Muscle layer of duodenum (tissue), 2 donors: ENCODE measurements around the gene PRLH.

Source experiments
- H3K27ac ChIP-seq: one replicate; pipeline ENCODE4 v1.7.0; 2013; ENCODE audit warnings: mild to moderate bottlenecking, low read length
- H3K27me3 ChIP-seq: one replicate; pipeline ENCODE4 v1.7.0; 2013; ENCODE audit warnings: low read depth, mild to moderate bottlenecking, control low read depth, low read length
- H3K36me3 ChIP-seq, 2 donors: one replicate each; pipeline ENCODE4 v1.7.0; 2013; ENCODE audit warnings: low read length in 2 of 2, control low read depth in 1 of 2, mild to moderate bottlenecking in 1 of 2; ENCODE audit not compliant: insufficient read depth in 2 of 2, control insufficient read depth in 1 of 2
- H3K4me1 ChIP-seq, 2 donors: one replicate each; pipeline ENCODE4 v1.7.0; 2013; ENCODE audit warnings: low read length in 2 of 2, mild to moderate bottlenecking in 2 of 2, control low read depth in 1 of 2, moderate library complexity in 1 of 2; ENCODE audit not compliant: insufficient read depth in 2 of 2, control insufficient read depth in 1 of 2
- H3K4me3 ChIP-seq, 2 donors: one replicate each; pipeline ENCODE4 v1.7.0; 2013; ENCODE audit warnings: low read length in 2 of 2, low read depth in 1 of 2, mild to moderate bottlenecking in 1 of 2
- H3K9me3 ChIP-seq, 2 donors: one replicate each; pipeline ENCODE4 v1.7.0; 2013; ENCODE audit warnings: low read length in 2 of 2, control low read depth in 1 of 2, mild to moderate bottlenecking in 1 of 2; ENCODE audit not compliant: control insufficient read depth in 1 of 2
- donor health status: healthy.

PRLH gene

GRCh38 chr2:237569041-237569440 lies 2.7 kb downstream of the PRLH start:
- no peak overlapping the region for H3K4me3 ChIP-seq
- H3K9me3 ChIP-seq, result no peaks in the 10 kb centered on the region
- no peaks in the 10 kb centered on the region for H3K27me3 ChIP-seq
- H3K36me3 ChIP-seq, result no peaks in the 10 kb centered on the region
- H3K4me1 ChIP-seq, result peaks cover 6 to 11% of the 10 kb centered on the region in 2 donors
- H3K27ac ChIP-seq, result no peak overlapping the region

DNA sequence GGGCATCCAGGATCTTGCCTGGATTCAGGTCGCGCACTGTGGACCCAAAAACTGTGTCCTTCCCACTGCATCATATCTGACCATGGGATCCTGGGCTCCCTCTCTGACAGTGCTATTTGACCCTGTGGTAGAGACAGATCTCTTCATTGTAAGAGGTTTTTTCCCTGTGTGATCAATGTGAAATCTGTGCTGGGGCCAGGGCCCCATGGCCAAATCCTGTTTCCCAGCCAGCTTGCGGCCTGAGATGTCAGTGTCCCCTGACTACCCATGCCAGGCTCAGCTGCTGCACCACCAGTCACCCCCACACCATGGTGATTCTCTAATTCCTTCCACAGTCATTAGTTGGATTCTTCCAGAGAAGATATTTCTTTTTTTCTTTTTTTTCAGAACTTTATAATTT lies 3.5 kb downstream of the PRLH start:
- H3K9me3 ChIP-seq, result no peaks in the 10 kb centered on the region
- H3K27me3 ChIP-seq, result no peaks in the 10 kb centered on the region
- H3K36me3 ChIP-seq, result no peaks in the 10 kb centered on the region
- no peak overlapping the region for H3K27ac ChIP-seq
- no peak overlapping the region for H3K4me3 ChIP-seq
- peaks cover 6 to 13% of the 10 kb centered on the region in 2 donors for H3K4me1 ChIP-seq

- H3K4me1 ChIP-seq, result peaks cover 6 to 13% of the 10 kb centered on the region in 2 donors
- H3K27me3 ChIP-seq, result no peaks in the 10 kb centered on the region
- H3K9me3 ChIP-seq, result no peaks in the 10 kb centered on the region
- H3K27ac ChIP-seq, result no peak overlapping the region
- H3K36me3 ChIP-seq, result no peaks in the 10 kb centered on the region
- no peak overlapping the region for H3K4me3 ChIP-seq
Measured at GRCh38 chr2:237570776-237571335, 4.5 kb downstream of the PRLH start.

DNA sequence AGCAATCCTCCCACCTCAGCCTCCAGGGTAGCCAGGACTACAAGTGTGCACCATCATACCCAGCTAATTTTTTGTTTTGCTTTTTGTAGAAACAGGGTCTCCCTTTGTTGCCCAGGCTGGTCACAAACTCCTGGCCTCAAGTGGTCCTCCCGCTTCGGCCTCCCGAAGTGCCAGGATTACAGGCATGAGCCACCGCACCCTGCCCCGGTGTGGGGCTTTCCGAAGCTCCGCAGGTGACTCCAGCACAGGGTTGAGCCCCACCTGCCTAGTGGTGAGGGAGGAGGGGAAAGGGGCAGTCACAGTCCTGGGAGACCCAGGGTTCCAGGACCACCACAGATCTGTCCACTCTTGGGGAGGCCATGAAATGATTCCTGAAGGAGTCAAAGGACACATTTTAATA lies 5.2 kb downstream of the PRLH start:
- no peak overlapping the region for H3K27ac ChIP-seq
- H3K36me3 ChIP-seq, result no peaks in the 10 kb centered on the region
- peaks cover 6 to 13% of the 10 kb centered on the region in 2 donors for H3K4me1 ChIP-seq
- H3K4me3 ChIP-seq, result no peak overlapping the region
- no peaks in the 10 kb centered on the region for H3K9me3 ChIP-seq
- H3K27me3 ChIP-seq, result no peaks in the 10 kb centered on the region

DNA sequence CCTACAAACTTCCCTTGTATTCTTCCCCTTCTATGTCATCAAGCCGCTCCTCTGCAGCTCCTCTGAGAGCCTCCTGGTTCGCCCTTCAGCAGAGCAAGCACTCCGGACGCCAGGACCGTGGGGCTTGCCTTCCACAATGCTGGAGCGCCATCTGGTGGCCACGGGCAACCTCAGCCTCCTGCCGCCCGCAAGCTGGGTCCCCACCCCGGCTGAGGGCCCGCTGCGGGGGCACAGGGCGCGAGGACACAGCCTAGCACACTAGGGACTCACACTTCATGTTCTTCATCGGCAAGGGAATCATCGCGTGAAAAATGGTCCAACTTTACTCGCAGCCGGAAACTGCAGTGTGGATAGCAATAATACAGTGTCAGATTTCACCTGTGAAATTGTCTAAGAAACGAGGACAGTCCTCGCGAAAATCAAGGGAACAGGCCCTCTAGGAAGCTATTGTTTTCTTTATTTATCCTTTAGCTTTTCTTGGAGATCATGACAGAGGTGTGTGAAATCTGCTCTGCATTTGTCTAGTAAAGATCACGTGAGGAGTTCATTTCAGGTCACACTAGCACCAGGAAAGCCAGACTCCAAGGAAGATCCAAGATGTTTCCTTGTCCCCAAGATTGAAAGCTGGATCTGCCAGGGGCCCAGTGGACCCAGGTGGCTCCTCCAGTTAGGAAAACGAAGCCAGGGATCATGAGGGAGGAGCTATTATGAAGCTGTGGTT lies 5.8 kb downstream of the PRLH start:
- Histone ChIP-seq H3K9me3 (no peaks in the 10 kb centered on the region), H3K27ac (no peak overlapping the region), H3K4me1 (peaks cover 6 to 13% of the 10 kb centered on the region in 2 donors), H3K36me3 (no peaks in the 10 kb centered on the region), H3K4me3 (peak overlapping the region in 1 of 2 donors; percentile 6), H3K27me3 (no peaks in the 10 kb centered on the region)

DNA sequence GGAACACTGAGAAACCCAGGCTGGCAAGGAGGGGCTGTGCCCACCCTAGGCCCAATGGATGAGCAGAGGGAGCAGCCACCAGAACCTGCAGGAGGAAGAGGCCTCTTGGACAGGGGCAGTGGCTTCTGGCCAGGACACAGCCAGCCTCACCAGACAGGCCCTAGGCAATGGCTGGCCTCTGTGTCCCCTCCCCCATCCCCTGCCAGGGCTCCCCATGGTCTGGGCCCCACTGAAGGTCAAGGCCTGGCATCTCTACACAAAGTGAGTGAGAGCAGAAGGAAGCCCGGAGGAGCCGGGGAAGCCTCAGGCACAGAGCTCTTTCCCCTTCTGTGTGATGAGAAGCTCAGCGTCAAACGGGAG lies 6.3 kb downstream of the PRLH start:
- no peak overlapping the region for H3K4me3 ChIP-seq
- peaks cover 6 to 13% of the 10 kb centered on the region in 2 donors for H3K4me1 ChIP-seq
- H3K36me3 ChIP-seq, result no peaks in the 10 kb centered on the region
- no peaks in the 10 kb centered on the region for H3K9me3 ChIP-seq
- H3K27me3 ChIP-seq, result no peaks in the 10 kb centered on the region
- no peak overlapping the region for H3K27ac ChIP-seq

GRCh38 chr2:237573721-237574415 lies 7.5 kb downstream of the PRLH start:
- Histone ChIP-seq H3K36me3 (no peaks in the 10 kb centered on the region), H3K4me3 (no peak overlapping the region), H3K27me3 (no peaks in the 10 kb centered on the region), H3K9me3 (no peaks in the 10 kb centered on the region), H3K27ac (no peak overlapping the region), H3K4me1 (peaks cover 6 to 13% of the 10 kb centered on the region in 2 donors)

DNA sequence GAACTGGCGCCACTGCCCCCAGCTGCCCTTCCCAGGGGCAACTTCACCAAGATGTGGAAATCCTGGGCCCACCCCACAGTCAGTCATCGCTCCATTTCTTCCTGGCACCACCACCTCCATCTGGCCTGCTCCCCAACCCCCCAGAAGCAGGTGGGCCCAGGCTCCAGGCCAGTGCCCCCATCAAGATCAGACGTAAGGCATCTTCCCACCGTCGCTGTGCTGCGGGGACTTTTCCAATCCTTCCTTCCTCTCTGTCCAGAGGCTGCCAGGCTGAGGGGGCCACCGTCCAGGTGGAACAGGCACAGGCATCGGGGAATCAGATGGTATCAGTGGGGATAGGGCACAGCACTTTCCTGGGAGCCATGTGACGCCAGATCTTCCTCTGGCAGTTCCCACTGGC lies 8.1 kb downstream of the PRLH start:
- H3K4me1 ChIP-seq, result peaks cover 6 to 13% of the 10 kb centered on the region in 2 donors
- no peak overlapping the region for H3K27ac ChIP-seq
- no peaks in the 10 kb centered on the region for H3K36me3 ChIP-seq
- H3K27me3 ChIP-seq, result no peaks in the 10 kb centered on the region
- no peaks in the 10 kb centered on the region for H3K9me3 ChIP-seq
- no peak overlapping the region for H3K4me3 ChIP-seq

DNA sequence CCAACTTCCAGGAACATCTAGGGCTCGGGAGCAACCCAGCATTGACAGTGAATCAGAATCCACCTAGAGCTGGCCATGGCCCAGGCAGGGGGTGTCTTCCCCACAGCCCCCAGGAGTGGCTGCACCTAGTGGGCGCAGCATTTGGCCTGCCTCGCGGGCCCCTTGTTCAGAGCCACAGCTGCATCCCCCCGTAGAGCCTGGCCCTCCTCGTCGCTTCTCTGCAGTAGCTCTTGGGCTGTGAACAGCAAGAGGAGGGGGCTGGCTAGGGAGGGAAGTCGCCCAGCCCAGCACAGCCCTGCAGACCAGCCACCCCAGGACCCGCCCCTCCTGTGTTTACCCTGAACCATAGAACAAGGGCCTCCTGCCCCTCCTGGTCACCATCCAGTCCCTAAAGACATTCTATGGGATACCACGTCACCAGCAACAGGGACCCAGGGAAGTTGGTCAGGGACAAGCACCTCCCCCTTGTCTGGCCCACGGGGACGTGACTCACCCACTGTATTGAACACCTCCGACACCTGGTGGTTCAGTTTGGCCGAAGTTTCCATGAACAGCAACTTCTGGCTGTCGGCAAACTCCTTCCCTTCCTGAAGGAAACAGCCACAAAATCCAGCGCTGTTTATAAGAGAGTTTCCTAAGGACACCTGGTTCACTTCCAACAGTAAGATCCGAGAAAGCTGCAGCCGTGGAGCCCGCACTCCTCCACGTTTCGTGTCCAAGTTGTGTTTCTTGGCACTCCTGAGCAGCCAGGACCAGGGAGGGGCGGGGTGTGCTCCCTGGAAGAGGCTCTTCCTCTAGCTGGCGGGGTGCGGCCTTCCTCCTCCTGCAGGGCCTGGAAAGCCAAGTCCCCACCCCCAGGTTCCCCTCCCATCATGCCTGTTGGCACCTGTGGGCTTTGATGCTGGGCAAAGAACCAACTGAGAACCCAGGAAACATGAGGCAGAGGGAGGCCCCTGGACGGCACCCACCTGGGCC lies 8.8 kb downstream of the PRLH start:
- no peak overlapping the region for H3K27ac ChIP-seq
- H3K9me3 ChIP-seq, result no peaks in the 10 kb centered on the region
- no peaks in the 10 kb centered on the region for H3K36me3 ChIP-seq
- H3K4me1 ChIP-seq, result peaks cover 6 to 13% of the 10 kb centered on the region in 2 donors
- H3K4me3 ChIP-seq, result no peak overlapping the region
- H3K27me3 ChIP-seq, result no peaks in the 10 kb centered on the region

- Histone ChIP-seq H3K36me3 (no peaks in the 10 kb centered on the region), H3K27me3 (no peaks in the 10 kb centered on the region), H3K4me3 (no peak overlapping the region), H3K27ac (no peak overlapping the region), H3K9me3 (no peaks in the 10 kb centered on the region), H3K4me1 (peaks cover 6 to 13% of the 10 kb centered on the region in 2 donors)
Measured at GRCh38 chr2:237575869-237576862, 9.8 kb downstream of the PRLH start.
